ENCODE data around the gene TSHZ1. TPM values are rescaled to one million over a fixed set of nuclear protein-coding genes. Genes with fewer than 3 reads are reported as not detected.

TSHZ1 gene
- total RNA-seq, 4 donors from 2014 or later = 17.9 to 41.7 (median 32.2) TPM

DNA sequence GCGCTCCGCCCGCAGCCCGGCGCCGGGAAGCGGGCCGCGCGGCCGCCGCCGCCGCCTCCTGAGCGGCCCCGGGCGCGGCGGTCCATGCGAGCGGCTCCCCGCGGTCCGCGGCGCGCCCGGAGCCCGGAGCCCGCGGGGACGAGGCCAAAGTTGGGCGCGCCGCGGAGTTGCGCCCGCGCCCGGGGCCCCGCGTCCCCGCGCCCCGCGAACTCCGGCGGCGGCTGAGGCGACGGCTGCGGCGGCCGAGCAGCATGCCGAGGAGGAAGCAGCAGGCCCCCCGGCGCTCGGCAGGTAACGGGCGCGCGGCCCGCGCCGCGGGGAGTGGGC, 992 bp downstream of the TSHZ1 start:
- peak overlapping the region; percentile 66 to 98 (median 96) for H3K4me3 ChIP-seq
- no peak for DNase-seq (ENCODE audit: extremely low spot score)
- WGBS = no CpG with 5 or more reads among the region's 66 CpGs
- H3K4me1 ChIP-seq = peaks cover 35 to 64% (median 62%) of the 10 kb centered on the region in 4 donors
- H3K36me3 ChIP-seq = no peaks in the 10 kb centered on the region
- TF ChIP-seq POLR2A (IDR thresholded peaks at IDR 0.05; ENCODE audit: low read depth) (no peak), POLR2AphosphoS5 (IDR thresholded peaks at IDR 0.05) (no peak)
- TF ChIP-seq, protein P1, sequence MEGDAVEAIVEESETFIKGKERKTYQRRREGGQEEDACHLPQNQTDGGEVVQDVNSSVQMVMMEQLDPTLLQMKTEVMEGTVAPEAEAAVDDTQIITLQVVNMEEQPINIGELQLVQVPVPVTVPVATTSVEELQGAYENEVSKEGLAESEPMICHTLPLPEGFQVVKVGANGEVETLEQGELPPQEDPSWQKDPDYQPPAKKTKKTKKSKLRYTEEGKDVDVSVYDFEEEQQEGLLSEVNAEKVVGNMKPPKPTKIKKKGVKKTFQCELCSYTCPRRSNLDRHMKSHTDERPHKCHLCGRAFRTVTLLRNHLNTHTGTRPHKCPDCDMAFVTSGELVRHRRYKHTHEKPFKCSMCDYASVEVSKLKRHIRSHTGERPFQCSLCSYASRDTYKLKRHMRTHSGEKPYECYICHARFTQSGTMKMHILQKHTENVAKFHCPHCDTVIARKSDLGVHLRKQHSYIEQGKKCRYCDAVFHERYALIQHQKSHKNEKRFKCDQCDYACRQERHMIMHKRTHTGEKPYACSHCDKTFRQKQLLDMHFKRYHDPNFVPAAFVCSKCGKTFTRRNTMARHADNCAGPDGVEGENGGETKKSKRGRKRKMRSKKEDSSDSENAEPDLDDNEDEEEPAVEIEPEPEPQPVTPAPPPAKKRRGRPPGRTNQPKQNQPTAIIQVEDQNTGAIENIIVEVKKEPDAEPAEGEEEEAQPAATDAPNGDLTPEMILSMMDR (IDR thresholded peaks at IDR 0.05) = no peak
- no peaks in the 10 kb centered on the region for H3K9me3 ChIP-seq
- H3K27ac ChIP-seq (replicated peaks in 1 of 4) = peak overlapping the region; percentile 87 to 94 (median 90)
- intact Hi-C loops (cut with DNase I) = loop anchor here (5.0 kb wide), 1 partner anchor 36 kb away; no protein-coding TSS in a partner anchor
- no peaks in the 10 kb centered on the region for H3K27me3 ChIP-seq

DNA sequence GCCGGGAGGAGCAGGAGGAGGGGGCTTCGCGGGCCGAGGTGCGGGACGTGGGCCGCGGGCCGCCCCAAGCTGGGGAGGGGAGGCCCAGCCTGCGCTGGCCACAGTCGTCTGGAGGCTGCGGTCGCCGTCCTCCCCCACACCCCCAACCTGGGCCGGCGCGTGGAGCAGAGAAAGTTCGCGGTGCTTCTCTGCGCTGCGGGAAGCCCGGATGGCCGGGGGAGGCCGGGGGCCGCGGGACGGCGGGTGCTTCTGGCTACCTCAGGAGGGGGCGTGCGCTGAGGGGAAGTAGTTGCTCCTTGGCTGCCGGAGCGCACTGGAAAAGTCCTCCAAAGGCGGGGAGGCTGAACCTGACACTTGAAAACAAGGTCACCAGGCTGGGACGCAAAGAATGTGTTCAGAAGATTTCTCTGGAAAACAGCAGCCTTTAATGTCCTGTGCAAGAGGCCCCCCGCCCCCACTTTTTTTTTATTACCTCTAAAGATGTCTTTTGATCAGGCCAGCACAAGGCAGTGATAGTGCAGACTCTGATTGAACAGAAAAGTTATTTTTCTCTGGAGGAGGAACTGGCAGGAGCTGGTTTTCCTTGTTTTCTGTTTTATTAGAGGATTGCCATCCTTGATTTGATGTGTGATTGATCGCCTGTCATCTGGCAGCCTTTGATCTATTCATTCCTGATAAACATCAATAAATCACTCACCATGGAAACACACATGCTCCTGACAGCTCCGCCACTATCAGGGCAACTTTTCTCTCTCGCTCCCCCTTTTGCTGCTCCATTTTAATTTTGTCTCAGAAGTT, 1.6 kb downstream of the TSHZ1 start:
- WGBS = 9% methylated on average over 10 of the region's 38 CpGs
- TF ChIP-seq POLR2A (IDR thresholded peaks at IDR 0.05; ENCODE audit: low read depth) (no peak), POLR2AphosphoS5 (IDR thresholded peaks at IDR 0.05) (peak in 1 of 2 donors; percentile 34)
- intact Hi-C loops (cut with DNase I) = loop anchor here (5.0 kb wide), 1 partner anchor 35 kb away; no protein-coding TSS in a partner anchor
- Histone ChIP-seq H3K4me3 (peak overlapping the region; percentile 66 to 98 (median 96)), H3K27me3 (no peaks in the 10 kb centered on the region), H3K27ac (replicated peaks in 1 of 4) (peak overlapping the region; percentile 87 to 94 (median 90)), H3K36me3 (no peaks in the 10 kb centered on the region), H3K9me3 (no peaks in the 10 kb centered on the region), H3K4me1 (peaks cover 35 to 64% (median 62%) of the 10 kb centered on the region in 4 donors)
- DNase-seq (ENCODE audit: extremely low spot score) = peak; percentile 91

DNA sequence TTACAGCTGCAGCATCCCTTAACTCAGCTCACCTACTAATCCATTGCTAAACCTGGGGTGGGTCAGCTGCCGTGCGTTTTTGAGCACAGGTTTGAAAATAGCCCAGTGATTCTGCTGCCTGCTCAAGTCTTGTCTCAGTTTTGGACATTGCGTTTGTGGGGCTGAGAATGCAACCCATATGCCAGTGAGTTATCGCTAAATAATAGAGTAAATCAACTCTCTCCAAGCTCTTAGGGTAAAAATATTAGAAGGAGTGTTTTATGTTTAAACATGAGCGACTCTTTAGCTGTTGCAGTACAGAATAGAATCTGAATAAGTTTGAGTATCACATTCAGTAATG, 2.1 kb downstream of the TSHZ1 start:
- H3K27ac ChIP-seq (replicated peaks in 1 of 4) = peak overlapping the region; percentile 87 to 94 (median 90)
- no peaks in the 10 kb centered on the region for H3K27me3 ChIP-seq
- 31% methylated on average over 5 of the region's 5 CpGs for WGBS
- no peaks in the 10 kb centered on the region for H3K36me3 ChIP-seq
- TF ChIP-seq POLR2AphosphoS5 (IDR thresholded peaks at IDR 0.05) (peak in 1 of 2 donors; percentile 16), POLR2A (IDR thresholded peaks at IDR 0.05; ENCODE audit: low read depth) (no peak), EP300 (IDR thresholded peaks at IDR 0.05) (no peak)
- TF ChIP-seq, protein P1 (IDR thresholded peaks at IDR 0.05) = no peak
- peak overlapping the region; percentile 66 to 98 (median 96) for H3K4me3 ChIP-seq
- intact Hi-C loops (cut with DNase I) = loop anchor here (5.0 kb wide), 1 partner anchor 35 kb away; no protein-coding TSS in a partner anchor
- DNase-seq (ENCODE audit: extremely low spot score) = peak; percentile 75
- H3K9me3 ChIP-seq = no peaks in the 10 kb centered on the region
- peaks cover 32 to 63% (median 60%) of the 10 kb centered on the region in 4 donors for H3K4me1 ChIP-seq

DNA sequence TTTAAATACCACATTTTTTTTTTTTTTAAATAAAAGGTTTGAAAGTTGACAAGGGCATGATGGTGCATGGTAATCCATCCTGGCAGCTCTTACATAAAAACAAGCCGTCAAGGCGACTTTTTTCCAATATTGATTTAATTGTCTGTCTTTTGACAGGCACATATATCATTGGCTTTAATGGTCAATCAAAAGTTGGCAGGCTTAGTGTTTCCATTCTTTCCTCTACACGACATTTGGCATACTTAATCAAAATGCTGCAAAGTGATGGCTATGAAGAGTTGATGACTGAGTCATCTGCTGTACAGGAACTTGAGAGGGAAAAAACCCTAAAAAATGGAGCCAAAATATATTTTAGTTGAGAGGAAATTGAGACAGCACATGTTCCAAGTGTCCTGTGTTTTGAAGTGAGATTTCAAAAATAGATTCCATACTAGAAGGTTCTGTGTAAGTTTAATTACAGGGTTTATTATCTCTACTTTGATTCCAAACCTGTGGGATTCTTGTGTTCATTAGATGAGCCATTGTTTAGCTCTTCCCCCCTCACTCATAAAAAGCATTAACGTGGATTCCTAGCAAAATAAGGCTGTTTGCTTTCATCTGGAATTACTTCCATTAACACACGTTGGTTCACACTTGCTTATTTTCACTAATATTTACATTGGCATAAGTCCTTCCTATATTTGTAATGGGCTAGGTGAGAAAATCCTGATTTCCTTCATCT, 3.2 kb downstream of the TSHZ1 start:
- Histone ChIP-seq H3K27ac (replicated peaks in 1 of 4) (peak overlapping the region; percentile 87 to 94 (median 90)), H3K36me3 (no peaks in the 10 kb centered on the region), H3K4me3 (peak overlapping the region; percentile 14 to 98 (median 96)), H3K4me1 (peaks cover 41 to 71% (median 67%) of the 10 kb centered on the region in 4 donors), H3K9me3 (no peaks in the 10 kb centered on the region), H3K27me3 (no peaks in the 10 kb centered on the region)
- TF ChIP-seq POLR2A (IDR thresholded peaks at IDR 0.05; ENCODE audit: low read depth) = no peak
- peak in 1 of 2 donors; percentile 38 for TF ChIP-seq POLR2AphosphoS5 (IDR thresholded peaks at IDR 0.05)
- WGBS = 17% methylated on average over 5 of the region's 5 CpGs
- no peak for DNase-seq (ENCODE audit: extremely low spot score)
- intact Hi-C loops (cut with DNase I) = loop anchor here (5.0 kb wide), 1 partner anchor 34 kb away; no protein-coding TSS in a partner anchor

DNA sequence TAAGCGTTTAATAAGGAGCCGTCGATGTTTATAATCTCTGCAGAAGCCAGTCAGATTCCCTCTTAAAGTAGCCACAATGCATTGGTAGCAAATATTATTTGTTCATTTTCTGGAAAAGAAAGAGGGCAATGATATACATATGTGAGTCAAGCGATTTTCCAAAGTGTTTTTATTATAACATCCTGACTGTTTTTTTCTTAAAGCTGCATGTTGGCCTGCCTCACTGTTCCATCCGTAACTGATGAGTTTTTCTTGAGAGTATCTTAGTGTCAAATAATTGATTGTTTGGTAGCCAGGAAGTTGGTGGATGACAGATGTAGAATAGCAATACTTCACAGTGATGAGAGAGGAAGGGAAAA, 3.7 kb downstream of the TSHZ1 start:
- H3K4me3 ChIP-seq = peak overlapping the region in 1 of 4 donors; percentile 96
- H3K9me3 ChIP-seq = no peaks in the 10 kb centered on the region
- no peaks in the 10 kb centered on the region for H3K27me3 ChIP-seq
- WGBS = 32% methylated on average over 5 of the region's 5 CpGs
- DNase-seq (ENCODE audit: extremely low spot score) = no peak
- TF ChIP-seq POLR2AphosphoS5 (IDR thresholded peaks at IDR 0.05) (no peak), EP300 (IDR thresholded peaks at IDR 0.05) (no peak), POLR2A (IDR thresholded peaks at IDR 0.05; ENCODE audit: low read depth) (no peak)
- TF ChIP-seq, protein P1 (IDR thresholded peaks at IDR 0.05) = no peak
- H3K4me1 ChIP-seq = peaks cover 47 to 75% (median 70%) of the 10 kb centered on the region in 4 donors
- H3K36me3 ChIP-seq = no peaks in the 10 kb centered on the region
- H3K27ac ChIP-seq (replicated peaks in 1 of 4) = peak overlapping the region; percentile 87 to 94 (median 90)
- intact Hi-C loops (cut with DNase I) = loop anchor here (5.0 kb wide), 1 partner anchor 33 kb away; no protein-coding TSS in a partner anchor
